ENCODE data around the gene LRRC2.

Gene LRRC2

GRCh38 chr3:46471371-46471914, 94.7 kb downstream of the LRRC2 start:
- no peak for TF ChIP-seq CTCF (conservative IDR thresholded peaks at IDR 0.05; ENCODE audit: low read depth, low read length)
- H3K4me3 ChIP-seq (ENCODE audit: low read length) = no peak overlapping the region

GRCh38 chr3:46470831-46471230, 95.3 kb downstream of the LRRC2 start:
- no peak for TF ChIP-seq CTCF (conservative IDR thresholded peaks at IDR 0.05; ENCODE audit: low read depth, low read length)
- no peak for DNase-seq (ENCODE audit: low read depth)
- H3K4me3 ChIP-seq (ENCODE audit: low read length) = no peak overlapping the region

More at GRCh38 chr3:46471371-46471914, 94.7 kb downstream of the LRRC2 start:
- DNase-seq (ENCODE audit: low read depth) = no peak

GRCh38 chr3:46469680-46470357, 96.3 kb downstream of the LRRC2 start:
- TF ChIP-seq CTCF (conservative IDR thresholded peaks at IDR 0.05; ENCODE audit: low read depth, low read length) = no peak
- no peak overlapping the region for H3K4me3 ChIP-seq (ENCODE audit: low read length)
- no peak for DNase-seq (ENCODE audit: low read depth)

- TF ChIP-seq CTCF (conservative IDR thresholded peaks at IDR 0.05; ENCODE audit: low read depth, low read length) = no peak
- DNase-seq (ENCODE audit: low read depth) = no peak
- H3K4me3 ChIP-seq (ENCODE audit: low read length) = no peak overlapping the region
Observed at GRCh38 chr3:46468753-46469600, 97.1 kb downstream of the LRRC2 start.

GRCh38 chr3:46467562-46467961, 98.5 kb downstream of the LRRC2 start:
- TF ChIP-seq CTCF (conservative IDR thresholded peaks at IDR 0.05; ENCODE audit: low read depth, low read length) = no peak
- H3K4me3 ChIP-seq (ENCODE audit: low read length) = no peak overlapping the region
- no peak for DNase-seq (ENCODE audit: low read depth)

- no peak for TF ChIP-seq CTCF (conservative IDR thresholded peaks at IDR 0.05; ENCODE audit: low read depth, low read length)
- no peak overlapping the region for H3K4me3 ChIP-seq (ENCODE audit: low read length)
- DNase-seq (ENCODE audit: low read depth) = no peak
Observed at GRCh38 chr3:46466871-46467403, 99.2 kb downstream of the LRRC2 start.
